ENCODE measurements around the gene TBXA2R.

TBXA2R gene

GRCh38 chr19:3617463-3617862, 10.8 kb upstream of the TBXA2R start:
- ATAC-seq (ENCODE audit: low read depth) (no peak), DNase-seq (ENCODE audit: low spot score) (peak; percentile 43)
- H3K27me3 ChIP-seq (ENCODE audit: insufficient read depth, poor library complexity, severe bottlenecking), result no peaks in the 10 kb centered on the region
- no peaks in the 10 kb centered on the region for H3K4me1 ChIP-seq (ENCODE audit: insufficient read depth, poor library complexity, severe bottlenecking)
- TF ChIP-seq, protein P1, sequence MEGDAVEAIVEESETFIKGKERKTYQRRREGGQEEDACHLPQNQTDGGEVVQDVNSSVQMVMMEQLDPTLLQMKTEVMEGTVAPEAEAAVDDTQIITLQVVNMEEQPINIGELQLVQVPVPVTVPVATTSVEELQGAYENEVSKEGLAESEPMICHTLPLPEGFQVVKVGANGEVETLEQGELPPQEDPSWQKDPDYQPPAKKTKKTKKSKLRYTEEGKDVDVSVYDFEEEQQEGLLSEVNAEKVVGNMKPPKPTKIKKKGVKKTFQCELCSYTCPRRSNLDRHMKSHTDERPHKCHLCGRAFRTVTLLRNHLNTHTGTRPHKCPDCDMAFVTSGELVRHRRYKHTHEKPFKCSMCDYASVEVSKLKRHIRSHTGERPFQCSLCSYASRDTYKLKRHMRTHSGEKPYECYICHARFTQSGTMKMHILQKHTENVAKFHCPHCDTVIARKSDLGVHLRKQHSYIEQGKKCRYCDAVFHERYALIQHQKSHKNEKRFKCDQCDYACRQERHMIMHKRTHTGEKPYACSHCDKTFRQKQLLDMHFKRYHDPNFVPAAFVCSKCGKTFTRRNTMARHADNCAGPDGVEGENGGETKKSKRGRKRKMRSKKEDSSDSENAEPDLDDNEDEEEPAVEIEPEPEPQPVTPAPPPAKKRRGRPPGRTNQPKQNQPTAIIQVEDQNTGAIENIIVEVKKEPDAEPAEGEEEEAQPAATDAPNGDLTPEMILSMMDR (IDR thresholded peaks at IDR 0.05; ENCODE audit: poor library complexity, severe bottlenecking), result no peak
- H3K9me3 ChIP-seq (ENCODE audit: severe bottlenecking), result no peaks in the 10 kb centered on the region
- no peak overlapping the region for H3K4me3 ChIP-seq (ENCODE audit: severe bottlenecking)
- no peak overlapping the region for H3K27ac ChIP-seq (ENCODE audit: poor library complexity, severe bottlenecking)
- H3K36me3 ChIP-seq (ENCODE audit: low read depth), result 0 out of 2 replicates have a peak, but pooled peaks cover under 1% of the 10 kb centered on the region

GRCh38 chr19:3615524-3616135, 9.0 kb upstream of the TBXA2R start:
- H3K4me1 ChIP-seq (ENCODE audit: insufficient read depth, poor library complexity, severe bottlenecking), result no peaks in the 10 kb centered on the region
- peak; percentile 33 for DNase-seq (ENCODE audit: low spot score)
- TF ChIP-seq, protein P1 (IDR thresholded peaks at IDR 0.05; ENCODE audit: poor library complexity, severe bottlenecking), result no peak
- no peak overlapping the region for H3K4me3 ChIP-seq (ENCODE audit: severe bottlenecking)
- H3K27ac ChIP-seq (ENCODE audit: poor library complexity, severe bottlenecking), result no peak overlapping the region
- no peak for ATAC-seq (ENCODE audit: low read depth)
- peaks cover 8% of the 10 kb centered on the region for H3K36me3 ChIP-seq (ENCODE audit: low read depth)
- H3K9me3 ChIP-seq (ENCODE audit: severe bottlenecking), result no peaks in the 10 kb centered on the region
- no peaks in the 10 kb centered on the region for H3K27me3 ChIP-seq (ENCODE audit: insufficient read depth, poor library complexity, severe bottlenecking)

GRCh38 chr19:3614858-3615505, 8.3 kb upstream of the TBXA2R start:
- Histone ChIP-seq H3K4me3 (ENCODE audit: severe bottlenecking) (no peak overlapping the region), H3K4me1 (ENCODE audit: insufficient read depth, poor library complexity, severe bottlenecking) (no peaks in the 10 kb centered on the region), H3K27ac (ENCODE audit: poor library complexity, severe bottlenecking) (no peak overlapping the region), H3K36me3 (ENCODE audit: low read depth) (peaks cover 8% of the 10 kb centered on the region), H3K27me3 (ENCODE audit: insufficient read depth, poor library complexity, severe bottlenecking) (no peaks in the 10 kb centered on the region), H3K9me3 (ENCODE audit: severe bottlenecking) (no peaks in the 10 kb centered on the region)
- peak; percentile 56 for DNase-seq (ENCODE audit: low spot score)
- no peak for ATAC-seq (ENCODE audit: low read depth)
- TF ChIP-seq, protein P1 (IDR thresholded peaks at IDR 0.05; ENCODE audit: poor library complexity, severe bottlenecking), result no peak

DNA sequence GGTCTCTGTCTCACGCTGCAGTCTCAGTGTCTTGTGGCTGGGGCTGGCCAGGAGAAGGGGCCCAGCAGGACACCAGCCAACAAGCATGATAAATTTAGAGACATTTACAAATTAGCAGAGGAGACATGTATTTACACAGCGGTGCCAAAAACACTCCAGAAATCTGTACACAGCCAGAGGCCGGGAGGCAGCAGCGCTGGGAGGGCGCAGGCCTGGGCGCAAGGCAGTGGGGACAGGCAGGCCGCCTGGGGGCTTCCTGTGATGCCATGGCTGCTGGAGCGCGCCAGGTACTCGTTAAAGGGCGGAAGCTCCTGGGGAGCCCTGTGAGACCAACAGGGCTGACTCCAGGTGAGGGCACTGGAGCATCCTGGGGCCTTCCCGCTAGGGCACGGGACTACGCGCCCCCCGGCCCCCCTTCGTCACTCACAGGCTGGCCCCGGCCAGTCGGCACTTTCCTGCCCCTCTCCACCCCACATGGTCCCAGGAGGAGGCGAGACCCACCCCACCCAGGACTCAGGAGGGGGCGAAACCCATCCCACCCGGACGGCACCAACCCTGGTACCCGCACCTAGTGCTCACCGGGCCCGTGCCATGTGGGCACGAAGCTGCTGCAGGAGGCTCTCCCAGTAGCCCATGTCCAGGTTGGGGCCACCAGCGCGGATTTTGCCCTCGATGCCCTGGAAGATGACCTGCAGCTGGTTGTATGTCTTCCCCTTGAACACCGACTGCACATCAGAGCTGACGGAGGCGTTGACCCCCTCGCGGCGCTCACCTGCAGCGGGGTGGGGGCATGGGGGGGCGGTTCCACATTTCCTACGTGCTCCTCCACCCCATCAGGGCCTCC, 7.4 kb upstream of the TBXA2R start:
- DNase-seq (ENCODE audit: low spot score) (peak; percentile 56), ATAC-seq (ENCODE audit: low read depth) (no peak)
- Histone ChIP-seq H3K4me1 (ENCODE audit: insufficient read depth, poor library complexity, severe bottlenecking) (no peaks in the 10 kb centered on the region), H3K27ac (ENCODE audit: poor library complexity, severe bottlenecking) (no peak overlapping the region), H3K9me3 (ENCODE audit: severe bottlenecking) (no peaks in the 10 kb centered on the region), H3K4me3 (ENCODE audit: severe bottlenecking) (no peak overlapping the region), H3K36me3 (ENCODE audit: low read depth) (peaks cover 8% of the 10 kb centered on the region), H3K27me3 (ENCODE audit: insufficient read depth, poor library complexity, severe bottlenecking) (no peaks in the 10 kb centered on the region)
- TF ChIP-seq, protein P1 (IDR thresholded peaks at IDR 0.05; ENCODE audit: poor library complexity, severe bottlenecking), result no peak
